HG03469 (cell line): Measurements from ENCODE around the gene OTUB2.

Experiments
- ATAC-seq: cut with Tn5 transposase; IDR thresholded peaks from one replicate; pipeline ENCODE4 v1.9.1; 2021; ENCODE audit warnings: mild to moderate bottlenecking, moderate library complexity, moderate number of reproducible peaks; ENCODE audit not compliant: unreplicated experiment

OTUB2 gene

DNA sequence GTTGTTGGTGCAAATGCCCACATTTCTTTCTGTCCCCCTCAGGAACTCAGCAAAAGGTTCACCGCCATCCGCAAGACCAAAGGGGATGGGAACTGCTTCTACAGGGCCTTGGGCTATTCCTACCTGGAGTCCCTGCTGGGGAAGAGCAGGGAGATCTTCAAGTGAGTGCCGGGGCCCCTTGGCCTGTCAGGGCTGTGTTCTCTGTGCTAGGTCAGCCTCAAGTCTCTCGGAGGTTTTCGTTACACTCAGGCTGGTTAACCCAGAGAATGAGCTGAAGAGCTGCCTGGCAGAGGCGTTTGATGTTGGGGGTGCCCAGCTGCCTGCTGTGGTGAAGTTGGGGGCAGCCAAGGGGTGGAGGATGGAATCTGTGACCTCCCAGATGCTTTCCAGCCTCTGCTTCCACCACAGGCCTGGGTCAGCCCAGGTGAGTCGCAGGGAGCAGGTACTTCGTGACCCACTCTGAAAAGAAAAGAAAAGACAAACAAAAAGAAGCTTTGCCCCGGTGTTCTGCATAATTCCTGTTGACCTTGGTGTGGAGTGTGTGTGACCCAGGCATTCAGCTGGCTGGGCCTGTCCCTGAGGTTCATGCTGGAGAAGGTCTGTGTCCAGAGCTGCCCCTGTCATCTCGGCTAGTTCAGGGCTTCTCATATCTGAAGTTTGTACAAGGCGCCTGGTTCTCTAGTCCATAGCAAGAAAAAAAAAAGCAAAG, 12.9 kb downstream of the OTUB2 start:
- no peak for ATAC-seq

DNA sequence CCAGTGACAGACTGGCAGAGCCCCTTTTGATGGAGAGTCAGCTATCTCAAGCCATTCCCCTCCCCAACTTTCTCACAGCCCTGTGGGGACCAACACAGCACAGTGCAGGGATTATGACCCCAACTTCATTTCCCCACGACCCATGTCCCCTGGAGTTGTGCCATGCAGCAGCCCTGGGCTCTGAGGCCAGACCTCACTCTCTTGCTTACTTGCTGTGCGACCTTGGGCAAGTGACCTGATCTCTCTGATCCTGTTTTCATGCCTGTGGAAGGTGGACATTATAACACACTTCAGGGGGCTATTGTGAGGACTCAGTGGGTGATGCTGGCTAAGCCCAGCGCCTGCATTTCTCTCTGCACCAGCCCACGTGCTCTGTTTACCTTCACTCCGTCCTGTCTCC, 14.1 kb downstream of the OTUB2 start:
- ATAC-seq: no peak

DNA sequence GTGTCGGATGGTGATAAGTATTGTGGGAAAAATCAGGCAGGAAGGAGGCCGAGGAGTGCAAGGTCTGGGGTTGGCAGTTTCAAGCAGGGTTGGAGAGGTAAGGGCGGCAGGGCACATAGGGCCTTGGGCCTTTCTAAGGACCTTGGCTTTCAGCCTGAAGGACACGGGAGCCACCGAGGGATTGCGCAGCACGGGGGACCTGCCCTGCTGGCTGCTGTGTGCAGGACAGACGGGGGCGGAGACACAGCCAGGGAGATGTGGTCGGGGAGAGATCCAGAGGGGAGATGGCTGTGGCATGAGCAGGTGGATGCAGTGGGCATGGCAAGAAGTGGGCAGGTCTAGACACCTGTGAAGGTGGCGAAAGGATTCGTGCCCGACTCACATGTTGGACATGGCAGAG, 14.7 kb downstream of the OTUB2 start:
- ATAC-seq: no peak

DNA sequence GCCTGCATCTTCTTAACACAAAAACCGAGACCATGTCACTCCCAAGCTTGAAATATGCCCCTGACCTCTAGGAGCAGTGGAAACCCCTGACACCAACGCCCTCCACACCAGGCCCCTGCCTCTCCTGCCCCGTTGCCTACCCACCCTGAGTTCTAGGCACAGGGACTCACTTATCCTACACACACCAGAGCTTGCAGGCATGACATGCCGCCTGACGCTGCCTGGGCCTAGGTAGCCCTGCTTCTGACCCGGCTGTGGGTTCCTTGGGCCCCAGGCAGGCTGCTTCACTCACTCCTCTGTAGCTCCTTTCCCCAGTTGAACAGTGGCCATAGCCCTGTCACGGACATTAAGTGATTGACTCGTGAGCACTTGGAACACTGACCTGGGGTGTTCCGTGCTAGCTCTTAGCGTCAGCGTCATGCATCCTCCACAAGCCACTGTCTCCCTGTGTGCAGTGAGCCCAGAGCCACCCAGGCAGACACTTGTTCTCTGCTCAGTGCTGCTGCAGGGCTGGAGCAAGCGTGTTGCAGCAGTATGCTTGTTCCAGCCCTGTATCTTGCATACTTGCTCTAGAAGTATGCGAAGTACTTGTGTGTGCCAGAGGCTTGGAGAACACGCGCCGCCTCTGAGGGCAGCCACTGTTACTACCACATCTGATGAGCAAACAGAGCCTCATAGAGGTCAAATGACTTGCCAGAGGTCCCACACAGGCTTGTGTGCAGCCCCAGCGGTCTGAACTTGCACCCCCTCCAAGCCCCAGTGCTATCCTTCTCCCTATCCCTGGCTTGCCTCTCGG, 15.6 kb downstream of the OTUB2 start:
- no peak for ATAC-seq

DNA sequence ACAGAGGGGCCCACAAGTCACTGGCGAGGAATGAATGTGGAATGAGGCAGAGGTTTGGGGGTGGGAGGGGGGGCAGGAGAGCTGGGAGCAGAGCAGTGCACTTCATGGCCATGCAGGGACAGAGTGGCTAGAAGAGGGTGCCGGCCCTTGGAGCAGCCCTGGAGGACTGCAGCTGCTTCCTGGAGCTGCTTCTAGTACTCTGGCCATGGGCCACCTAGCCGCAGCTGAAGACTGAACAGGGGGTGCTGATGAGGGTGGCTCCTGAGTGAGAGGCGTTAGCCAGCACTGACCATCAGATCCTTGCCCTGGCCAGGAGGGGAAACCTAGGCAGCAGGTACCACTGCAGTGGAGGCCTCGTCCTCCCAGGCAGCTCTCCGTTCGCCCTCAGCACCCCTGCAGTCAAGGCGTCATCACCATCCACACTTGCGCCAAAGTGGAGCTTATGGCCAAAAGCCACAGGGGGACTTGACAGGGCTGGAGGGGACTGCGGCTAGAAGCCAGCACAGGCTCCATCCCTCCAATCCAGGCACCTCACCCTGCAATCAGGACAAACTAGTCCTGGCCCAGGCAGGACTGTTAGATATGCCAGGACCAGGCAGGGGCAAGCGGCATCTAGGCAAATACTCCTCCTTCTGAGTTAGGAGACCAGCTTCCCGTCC, 16.4 kb downstream of the OTUB2 start:
- no peak for ATAC-seq

DNA sequence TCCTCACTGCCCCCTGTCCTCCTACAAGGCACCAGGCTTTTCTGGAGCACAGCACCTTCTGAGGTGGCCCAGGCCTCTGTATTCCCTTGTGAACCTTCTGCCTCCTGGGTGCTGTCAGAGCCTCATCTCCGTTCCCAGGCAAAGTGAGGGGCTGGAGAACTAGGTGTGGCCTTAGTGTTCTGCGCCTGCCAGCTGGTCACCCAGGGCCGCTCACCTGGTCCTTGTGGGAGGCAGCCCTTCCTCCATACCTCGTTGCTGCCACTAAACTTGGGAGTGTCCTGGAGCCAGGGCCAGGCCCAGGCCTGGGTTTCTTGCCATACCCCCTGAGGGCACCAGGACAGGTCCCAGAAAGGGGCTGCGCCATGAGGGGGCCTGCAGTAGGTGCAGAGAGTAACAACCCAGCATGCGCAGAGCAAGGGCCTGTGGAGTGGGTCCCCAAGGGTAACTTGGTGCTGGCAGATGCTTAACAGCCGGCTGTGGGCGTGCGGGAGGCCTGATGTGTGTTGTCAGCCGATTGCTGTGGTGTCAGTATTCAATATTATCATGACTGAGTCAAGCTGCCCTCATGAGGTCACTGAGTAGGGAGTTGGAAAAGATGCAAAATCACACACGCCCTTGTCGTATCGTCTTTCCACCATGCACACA, 17.1 kb downstream of the OTUB2 start:
- ATAC-seq: no peak

DNA sequence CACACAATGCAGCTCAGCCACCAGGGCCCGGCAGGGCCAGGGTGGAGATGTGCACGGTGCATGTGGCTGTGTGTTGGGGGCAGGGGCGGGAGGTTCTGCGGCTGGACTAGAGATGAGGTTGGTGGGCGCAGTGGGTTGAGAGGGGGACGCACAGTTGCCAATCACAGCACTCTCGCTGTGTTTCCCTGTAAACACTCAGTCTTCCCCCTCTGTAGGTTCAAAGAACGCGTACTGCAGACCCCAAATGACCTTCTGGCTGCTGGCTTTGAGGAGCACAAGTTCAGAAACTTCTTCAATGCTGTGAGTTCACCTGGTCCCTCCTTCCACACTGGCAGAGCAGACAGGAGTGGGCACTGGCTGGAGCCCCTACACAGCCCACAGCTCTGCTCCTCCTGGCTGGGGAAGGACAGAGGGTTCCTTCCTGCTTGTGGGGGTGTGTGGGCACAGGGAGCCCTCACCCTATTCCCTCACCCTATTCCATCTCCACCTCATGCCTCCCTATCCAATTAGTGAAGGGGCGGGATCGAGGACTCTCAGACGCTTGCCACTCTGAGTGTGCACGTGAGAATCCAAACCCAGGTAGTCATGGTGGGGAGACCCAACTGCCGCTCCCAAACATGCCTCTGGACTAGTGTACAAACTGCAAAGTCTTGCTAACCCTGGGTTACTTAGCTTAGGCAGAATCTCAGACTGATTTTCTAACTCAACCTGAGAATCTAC, 17.8 kb downstream of the OTUB2 start:
- no peak for ATAC-seq

DNA sequence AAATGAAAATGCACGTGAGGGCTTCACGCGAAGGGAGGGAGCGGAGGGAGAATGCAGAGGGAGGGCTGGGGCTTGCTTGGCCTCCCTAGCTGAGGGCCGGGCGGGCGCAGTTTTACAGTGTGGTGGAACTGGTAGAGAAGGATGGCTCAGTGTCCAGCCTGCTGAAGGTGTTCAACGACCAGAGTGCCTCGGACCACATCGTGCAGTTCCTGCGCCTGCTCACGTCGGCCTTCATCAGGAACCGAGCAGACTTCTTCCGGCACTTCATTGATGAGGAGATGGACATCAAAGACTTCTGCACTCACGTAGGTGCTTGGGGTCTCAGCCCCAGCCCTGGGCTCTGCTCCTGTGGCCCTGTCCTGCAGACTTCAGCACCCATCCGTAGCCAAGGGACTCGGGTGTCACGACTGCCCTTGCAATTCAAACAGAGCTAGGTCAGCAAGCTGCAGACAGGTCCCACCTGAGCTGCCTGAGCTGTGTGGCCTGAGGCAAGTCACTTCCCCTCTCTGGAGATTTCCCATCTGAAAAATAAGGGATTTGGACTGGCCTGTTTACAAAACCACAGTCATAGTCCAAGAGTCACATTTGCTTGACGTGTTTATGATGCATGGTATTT, 18.4 kb downstream of the OTUB2 start:
- no peak for ATAC-seq

DNA sequence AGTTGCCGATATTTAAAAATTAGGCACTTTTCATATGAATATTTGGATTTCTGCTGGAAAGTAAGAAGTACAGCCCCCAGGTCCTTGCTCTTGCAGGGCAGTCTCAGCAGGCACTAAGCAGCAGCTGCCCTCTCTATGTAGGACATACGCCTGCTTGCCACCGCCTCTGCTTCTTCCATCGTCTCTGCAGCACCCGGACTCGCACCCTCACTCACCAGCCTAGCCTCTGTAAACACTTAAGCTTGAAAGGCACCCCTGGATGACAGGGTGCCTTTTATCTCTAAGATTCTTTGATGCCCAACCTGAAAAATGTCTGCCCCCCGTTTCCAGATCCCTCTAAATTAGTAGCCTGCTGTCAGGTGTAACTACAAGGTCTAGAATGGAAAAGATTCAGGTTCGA, 19.0 kb downstream of the OTUB2 start:
- no peak for ATAC-seq

DNA sequence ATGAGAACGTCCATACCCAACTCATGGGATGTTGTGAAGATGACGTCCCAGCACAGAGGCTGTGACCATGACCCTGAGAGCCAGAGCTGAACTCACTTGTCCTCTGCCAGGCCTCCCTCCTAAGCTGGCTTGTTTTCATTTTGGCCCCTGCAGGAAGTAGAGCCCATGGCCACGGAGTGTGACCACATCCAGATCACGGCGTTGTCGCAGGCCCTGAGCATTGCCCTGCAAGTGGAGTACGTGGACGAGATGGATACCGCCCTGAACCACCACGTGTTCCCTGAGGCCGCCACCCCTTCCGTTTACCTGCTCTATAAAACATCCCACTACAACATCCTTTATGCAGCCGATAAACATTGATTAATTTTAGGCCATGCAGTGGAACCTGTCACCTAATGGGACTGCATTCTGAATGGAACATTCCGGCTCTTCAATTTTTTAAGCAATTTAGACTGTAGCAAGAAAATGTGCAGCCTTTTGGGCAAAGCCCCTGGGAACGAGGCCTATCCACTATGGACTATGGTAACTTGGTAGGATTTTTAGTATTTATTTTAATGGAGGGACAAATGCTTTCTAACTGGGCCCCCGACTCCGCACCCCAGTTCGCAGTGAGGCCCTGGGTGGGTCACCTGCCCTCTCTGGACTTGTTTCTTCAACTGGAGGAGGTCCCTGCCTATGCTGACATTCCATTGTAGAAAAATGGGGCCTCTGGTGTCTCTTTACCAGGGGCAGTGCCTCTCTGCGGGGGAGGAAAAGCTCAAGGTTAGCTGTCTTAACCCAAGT, 19.6 kb downstream of the OTUB2 start:
- no peak for ATAC-seq

DNA sequence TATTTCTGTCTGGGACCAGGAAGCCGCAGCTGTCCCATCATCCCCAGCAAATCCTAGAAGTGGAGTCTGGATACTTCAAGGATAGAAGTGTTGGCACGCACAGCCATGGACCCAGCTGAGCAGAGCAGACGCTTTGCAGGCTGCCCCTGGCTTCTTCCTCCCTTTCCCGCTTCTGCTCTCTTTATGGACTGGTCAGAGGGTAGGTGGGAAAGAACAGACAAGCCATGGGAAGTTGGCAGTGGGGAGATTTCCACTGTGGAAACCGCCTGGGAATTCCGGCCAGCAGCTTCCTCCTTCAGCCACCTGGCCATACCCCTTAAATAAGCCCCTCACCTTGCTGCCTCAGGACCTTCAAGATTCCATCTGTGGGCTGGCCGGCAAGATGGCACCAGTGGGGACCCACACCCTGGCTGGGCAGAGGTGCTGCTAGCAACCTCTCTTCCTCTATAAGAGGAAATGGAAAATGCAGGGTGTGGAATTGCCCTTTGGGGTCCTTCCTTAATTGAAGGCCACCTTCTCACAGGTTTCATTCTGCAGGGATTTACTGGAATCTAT, 20.6 kb downstream of the OTUB2 start:
- ATAC-seq: no peak

DNA sequence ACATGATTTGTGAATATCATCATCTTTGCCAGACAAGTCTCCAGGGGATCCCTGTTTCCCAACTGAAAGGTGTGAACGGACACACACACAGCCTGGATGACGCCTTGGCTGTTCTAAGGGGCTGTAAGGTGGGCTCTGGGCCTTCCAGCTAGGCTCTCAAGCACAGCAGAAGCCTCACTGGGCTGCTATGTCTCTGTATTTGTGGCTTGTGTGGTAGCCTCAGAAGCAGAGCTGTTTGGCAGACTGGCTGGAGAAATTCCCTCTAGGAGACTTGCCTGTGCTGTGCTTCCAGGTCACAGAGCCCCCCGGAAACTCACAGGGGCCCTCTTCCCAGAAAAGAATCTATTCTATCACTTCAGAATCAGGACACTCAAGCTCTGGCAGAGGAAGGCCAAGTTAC, 21.4 kb downstream of the OTUB2 start:
- no peak for ATAC-seq

DNA sequence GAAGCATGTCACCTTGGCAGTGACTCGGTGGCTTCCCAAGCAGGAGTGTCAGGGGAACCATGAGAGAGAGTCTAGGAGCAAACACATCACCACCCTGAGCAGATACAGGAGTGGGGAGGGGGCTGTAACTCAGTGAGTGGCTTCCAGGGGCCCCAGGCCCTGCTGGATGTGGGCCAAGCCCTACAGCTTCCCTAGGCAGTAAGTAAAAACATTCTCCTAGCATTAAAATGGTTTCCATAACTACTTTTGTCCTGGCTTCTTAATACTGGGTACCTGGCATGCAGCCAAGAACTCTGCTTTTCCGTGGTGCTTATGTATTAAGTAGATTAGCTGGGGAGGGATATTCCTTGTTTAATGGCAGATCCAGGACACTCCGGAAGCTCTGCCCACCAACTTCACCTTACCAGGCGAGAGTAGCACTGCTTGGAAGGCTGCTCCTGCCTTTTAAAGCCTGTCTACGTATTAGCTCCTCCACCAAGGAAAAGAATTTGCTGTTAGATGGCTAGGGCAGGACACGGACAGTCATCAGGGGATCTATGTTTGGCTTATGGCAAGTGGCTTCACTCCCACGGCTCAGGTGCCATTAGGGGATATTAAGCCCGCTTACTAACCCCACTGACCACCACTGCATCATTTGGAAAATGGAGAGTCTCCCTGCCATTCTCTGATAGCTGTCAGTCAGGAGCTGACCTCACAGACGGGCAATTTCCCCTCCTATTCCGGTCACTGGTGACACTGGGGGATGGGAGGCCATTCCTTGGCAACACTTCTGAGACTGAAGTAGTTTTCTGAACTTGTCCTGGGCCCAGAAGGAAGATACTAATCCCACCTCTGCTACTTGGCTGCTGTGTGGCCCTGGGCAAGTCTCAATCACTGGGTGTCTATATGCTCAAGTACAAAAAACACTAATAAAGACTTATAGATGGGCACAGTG, 22.8 kb downstream of the OTUB2 start:
- ATAC-seq: no peak

DNA sequence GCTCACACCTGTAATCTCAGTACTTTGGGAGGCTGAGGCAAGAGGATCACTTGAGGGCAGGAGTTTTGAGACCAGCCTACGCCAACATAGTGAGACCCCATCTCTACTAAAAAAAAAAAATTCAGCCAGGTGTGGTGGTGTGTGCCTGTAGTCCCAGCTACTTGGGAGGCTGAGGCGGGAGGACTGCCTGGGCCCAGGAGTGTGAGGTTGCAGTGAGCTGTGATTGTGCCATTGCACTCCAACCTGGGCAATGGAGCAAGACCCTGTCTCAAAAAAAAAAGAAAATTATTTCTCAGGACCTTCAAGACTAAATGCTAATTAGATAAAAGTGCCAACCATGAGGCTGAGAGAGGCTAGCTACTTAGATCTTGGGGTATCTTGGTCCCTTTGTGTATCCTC, 23.5 kb downstream of the OTUB2 start:
- ATAC-seq: no peak

DNA sequence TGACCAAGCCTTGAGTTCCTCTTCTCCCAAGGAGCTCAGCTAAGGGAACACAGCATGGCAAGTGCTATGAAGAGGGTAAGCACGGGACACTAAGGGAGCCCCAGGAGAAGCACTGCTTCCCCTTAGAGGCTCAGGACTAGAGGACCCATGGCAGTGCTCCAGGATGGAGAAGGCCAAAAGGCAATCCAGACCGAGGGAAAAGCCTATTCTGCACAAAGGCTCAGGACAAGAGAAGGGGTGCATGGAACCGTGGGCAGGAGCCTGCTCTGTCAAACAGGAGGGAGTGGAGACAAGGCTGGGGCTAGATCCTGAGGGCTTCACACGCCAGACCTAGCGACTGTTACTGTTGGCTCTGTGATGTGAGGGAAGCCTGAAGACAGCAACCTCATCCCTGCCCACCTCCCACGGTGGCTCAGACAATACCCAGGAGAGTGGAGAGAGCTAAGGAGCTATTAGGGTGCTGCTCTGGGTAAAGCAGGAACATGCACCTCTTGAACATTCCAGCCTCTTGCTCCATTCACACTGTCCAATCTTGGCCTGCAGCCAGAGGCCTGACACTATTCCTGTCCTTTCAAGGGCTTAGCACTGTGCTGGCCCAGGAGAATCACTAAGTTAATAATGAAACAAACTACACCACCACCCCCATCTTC, 24.2 kb downstream of the OTUB2 start:
- no peak for ATAC-seq

DNA sequence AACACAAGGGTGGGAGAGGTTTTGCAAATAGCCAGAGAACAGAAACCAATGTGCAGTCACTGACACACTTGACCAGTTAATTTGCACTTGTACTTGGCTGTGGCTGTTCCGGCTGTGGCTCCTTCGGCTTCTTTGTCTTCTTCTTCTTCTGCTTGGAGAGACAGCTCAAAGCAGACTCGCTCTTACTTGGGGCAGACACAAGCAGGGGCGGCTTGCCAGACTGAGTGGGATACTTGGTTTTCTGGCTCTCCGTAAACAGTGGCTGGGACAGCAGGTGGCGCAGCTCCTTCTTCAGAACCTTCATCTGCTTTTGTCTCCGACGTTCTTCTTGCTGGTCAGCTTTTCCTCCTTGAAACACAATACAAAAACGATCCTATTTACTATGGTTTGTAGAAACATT, 25.0 kb downstream of the OTUB2 start:
- no peak for ATAC-seq

DNA sequence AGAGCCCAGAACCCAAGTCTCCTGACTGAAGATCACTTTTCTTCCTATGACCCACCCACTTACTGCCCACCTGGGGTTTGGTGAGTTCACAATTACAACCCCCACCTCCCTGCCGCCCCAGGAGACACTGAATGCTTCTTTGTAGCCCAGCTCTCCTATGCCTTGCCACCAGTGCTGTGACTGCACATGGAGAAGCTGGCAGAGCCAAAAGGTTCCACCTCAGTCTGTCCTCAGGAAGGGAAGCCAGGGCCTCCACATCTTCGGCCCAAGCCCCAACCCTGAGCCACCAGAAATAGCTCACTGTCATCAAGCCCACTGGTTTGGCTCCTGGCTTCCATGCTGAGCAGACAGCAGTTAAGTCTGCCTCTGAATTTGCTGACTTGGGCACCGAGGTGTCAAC, 25.6 kb downstream of the OTUB2 start:
- no peak for ATAC-seq

DNA sequence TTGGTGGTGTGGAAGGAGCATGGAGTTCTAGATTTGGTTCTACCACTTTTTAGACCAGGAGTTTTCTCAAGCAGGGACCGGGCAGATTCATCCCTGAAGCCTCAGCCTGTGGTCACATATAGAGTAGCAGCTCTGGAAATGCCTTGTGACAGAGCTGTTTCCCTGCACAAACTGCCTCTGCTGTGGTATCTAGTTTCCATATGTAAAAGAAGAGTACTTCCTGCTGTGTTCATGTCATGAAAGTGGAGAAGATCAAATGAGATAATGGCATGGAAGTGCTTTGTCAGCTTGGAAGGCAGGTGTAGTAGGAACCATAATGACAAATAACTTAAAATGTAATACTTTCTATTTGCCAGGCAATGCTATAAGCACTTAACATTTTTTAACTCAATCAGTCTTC, 26.1 kb downstream of the OTUB2 start:
- ATAC-seq: no peak
